Bronchial epithelial cell (primary cell): ENCODE data around the gene MEPCE. TPM values are rescaled to one million over a fixed set of nuclear protein-coding genes. Genes with fewer than 3 reads are reported as not detected.
"Not testable (repeated sequence)": the region's sequence is repeated elsewhere in the genome, so short reads cannot be mapped to it uniquely, and the experiment has no call there.

Experiments
- DNase-seq: peaks from one replicate; pipeline ENCODE4 v3.0.0-alpha.2; 2010; ENCODE audit warnings: low read depth
- FAIRE-seq: peaks from 2 replicates; lab custom pipeline; 2011; peaks lifted over from hg19 to GRCh38; lab: Jason Lieb, UNC
- H3K27me3 ChIP-seq: 2 replicates; pipeline ENCODE4 v1.5.1; 2011; ENCODE audit warnings: low read length; ENCODE audit not compliant: control insufficient read depth, insufficient read depth
- H3K36me3 ChIP-seq: 2 replicates; pipeline ENCODE4 v1.5.1; 2011; ENCODE audit warnings: low read length; ENCODE audit not compliant: control insufficient read depth, insufficient read depth
- H3K4me3 ChIP-seq: 2 replicates; pipeline ENCODE4 v1.5.1; 2011; ENCODE audit warnings: mild to moderate bottlenecking, low read depth, low read length, control low read depth
- CTCF ChIP-seq: IDR thresholded peaks from 2 replicates; pipeline ENCODE4 v1.5.1; 2011; ENCODE audit warnings: mild to moderate bottlenecking, moderate library complexity, low read length, control low read depth, inconsistent platforms; ENCODE audit not compliant: insufficient read depth, severe bottlenecking
- total RNA-seq: library from RNA; depleted of rRNA; stranded (reverse); fragments of >200 nt; gene quantifications from 2 replicates; pipeline ENCODE4 v1.2.1, GENCODE V29; 2014

MEPCE gene
- total RNA-seq, 1 donor from 2014 or later, result 18.7 TPM

- Histone ChIP-seq H3K27me3 (no peaks in the 10 kb centered on the region), H3K4me3 (no peak overlapping the region), H3K36me3 (no peaks in the 10 kb centered on the region)
- no peak for TF ChIP-seq CTCF
- DNase-seq (no peak), FAIRE-seq (no peak)
Observed at GRCh38 chr7:100441641-100442535, 12.3 kb downstream of the MEPCE start.

- H3K4me3 ChIP-seq, result no peak overlapping the region
- no peak for TF ChIP-seq CTCF
- H3K27me3 ChIP-seq, result no peaks in the 10 kb centered on the region
- DNase-seq, result no peak
- H3K36me3 ChIP-seq, result no peaks in the 10 kb centered on the region
- FAIRE-seq, result no peak
Observed at GRCh38 chr7:100443096-100443840, 13.6 kb downstream of the MEPCE start.

GRCh38 chr7:100444311-100445278, 15.0 kb downstream of the MEPCE start:
- Histone ChIP-seq H3K4me3 (no peak overlapping the region), H3K27me3 (no peaks in the 10 kb centered on the region), H3K36me3 (no peaks in the 10 kb centered on the region)
- TF ChIP-seq CTCF, result no peak
- FAIRE-seq (no peak), DNase-seq (peak; percentile 25)

- Histone ChIP-seq H3K4me3 (no peak overlapping the region), H3K27me3 (no peaks in the 10 kb centered on the region), H3K36me3 (no peaks in the 10 kb centered on the region)
- DNase-seq, result peak; percentile 33
- no peak for FAIRE-seq
- no peak for TF ChIP-seq CTCF
Observed at GRCh38 chr7:100446040-100446439, 16.4 kb downstream of the MEPCE start.

- H3K36me3 ChIP-seq, H3K4me3 ChIP-seq, DNase-seq, FAIRE-seq, H3K27me3 ChIP-seq: not testable (repeated sequence)
Observed at GRCh38 chr7:100447363-100447762, 17.7 kb downstream of the MEPCE start.
